GM21526 (cell line): ENCODE results near the gene ZBTB22.

Experiments used
- ATAC-seq: cut with Tn5 transposase; IDR thresholded peaks from one replicate; pipeline ENCODE4 v1.9.1; 2021; ENCODE audit warnings: moderate library complexity; ENCODE audit not compliant: unreplicated experiment, low FRiP score

ZBTB22 gene

DNA sequence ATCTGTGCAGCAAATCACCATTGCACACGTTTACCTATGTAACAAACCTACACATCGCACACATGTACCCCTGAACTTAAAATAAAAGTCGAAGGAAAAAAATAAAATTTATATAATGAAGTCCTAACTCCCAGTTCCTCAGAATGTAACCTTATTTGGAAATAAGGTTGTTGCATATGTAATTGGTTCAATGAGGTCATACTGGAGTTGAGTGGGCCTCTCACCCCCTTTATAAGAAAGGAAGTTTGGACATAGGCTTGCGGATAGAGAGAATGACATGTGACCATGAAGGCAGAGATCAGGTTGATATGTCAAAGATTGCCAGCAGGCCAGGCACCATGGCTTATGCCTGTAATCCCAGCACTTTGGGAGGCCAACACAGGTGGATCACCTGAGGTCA lies 16.1 kb upstream of the ZBTB22 start:
- ATAC-seq, result no peak

DNA sequence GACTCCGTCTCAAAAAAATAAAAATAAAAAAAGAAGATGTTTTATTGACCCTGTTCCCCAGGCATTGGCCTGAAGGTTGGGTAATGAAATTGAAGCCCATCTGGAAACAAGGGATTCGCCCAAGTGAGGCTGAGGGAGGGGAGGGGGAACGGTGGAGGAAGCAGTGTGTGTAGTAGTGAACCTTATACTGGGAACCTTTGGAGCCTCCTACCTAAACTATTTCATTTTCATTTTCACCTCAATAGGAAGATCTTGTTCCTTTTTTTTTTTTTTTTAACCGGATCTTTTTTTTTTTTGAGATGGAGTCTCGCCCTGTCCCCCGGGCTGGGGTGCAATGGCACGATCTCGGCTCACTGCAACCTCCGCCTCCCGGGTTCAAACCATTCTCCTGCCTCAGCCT lies 13.2 kb upstream of the ZBTB22 start:
- no peak for ATAC-seq

DNA sequence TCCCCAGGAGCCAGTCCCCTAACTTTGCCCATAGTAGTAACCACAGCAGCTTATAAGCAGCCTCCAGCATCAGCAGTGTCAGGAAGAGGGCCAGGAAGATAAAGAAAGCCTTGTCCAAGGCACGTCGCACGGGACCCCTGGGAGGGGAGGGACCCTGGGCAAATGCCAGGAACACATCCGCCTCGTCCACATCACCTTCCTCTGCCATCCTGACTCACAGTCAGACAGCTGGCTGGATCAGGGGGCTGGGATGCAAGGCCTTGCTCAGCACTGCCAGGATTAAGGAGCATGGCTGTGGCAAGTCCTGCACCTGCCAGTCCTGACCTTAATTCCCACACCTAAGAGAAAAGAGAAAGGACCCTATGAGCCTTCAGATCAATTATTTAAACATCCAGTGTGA lies 11.5 kb upstream of the ZBTB22 start:
- ATAC-seq, result no peak

- ATAC-seq, result no peak
Measured at GRCh38 chr6:33324125-33324524, 6.6 kb upstream of the ZBTB22 start.

DNA sequence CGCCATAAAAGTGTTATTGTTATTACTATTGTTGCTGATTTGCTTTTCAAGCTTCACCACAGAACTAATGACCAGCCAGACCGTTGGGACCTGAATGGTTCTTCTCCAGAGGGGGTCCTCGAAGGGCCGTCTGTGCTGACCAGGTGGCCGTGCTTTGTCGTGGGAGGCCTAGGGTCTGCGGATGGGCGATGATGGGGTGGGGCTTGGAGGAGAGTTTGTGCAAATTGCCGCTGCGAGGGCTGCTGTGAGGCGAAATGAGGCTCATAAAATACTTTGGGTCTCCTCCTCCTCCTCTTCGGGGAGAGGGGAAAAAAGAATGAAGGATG lies 6.0 kb upstream of the ZBTB22 start:
- no peak for ATAC-seq

- ATAC-seq, result no peak
Measured at GRCh38 chr6:33321227-33321626, 3.7 kb upstream of the ZBTB22 start.

GRCh38 chr6:33320315-33321181 lies 3.0 kb upstream of the ZBTB22 start:
- no peak for ATAC-seq

GRCh38 chr6:33319939-33320314 lies 2.4 kb upstream of the ZBTB22 start:
- no peak for ATAC-seq

GRCh38 chr6:33318426-33319073 lies 1.0 kb upstream of the ZBTB22 start:
- no peak for ATAC-seq

- no peak for ATAC-seq
Measured at GRCh38 chr6:33317419-33317668, 200 bp downstream of the ZBTB22 start.

GRCh38 chr6:33316603-33317418 lies 733 bp downstream of the ZBTB22 start:
- ATAC-seq, result no peak

GRCh38 chr6:33315793-33316602 lies 1.5 kb downstream of the ZBTB22 start:
- ATAC-seq, result no peak

GRCh38 chr6:33314943-33315792 lies 2.4 kb downstream of the ZBTB22 start:
- no peak for ATAC-seq

GRCh38 chr6:33314515-33314942 lies 3.0 kb downstream of the ZBTB22 start:
- ATAC-seq, result no peak

DNA sequence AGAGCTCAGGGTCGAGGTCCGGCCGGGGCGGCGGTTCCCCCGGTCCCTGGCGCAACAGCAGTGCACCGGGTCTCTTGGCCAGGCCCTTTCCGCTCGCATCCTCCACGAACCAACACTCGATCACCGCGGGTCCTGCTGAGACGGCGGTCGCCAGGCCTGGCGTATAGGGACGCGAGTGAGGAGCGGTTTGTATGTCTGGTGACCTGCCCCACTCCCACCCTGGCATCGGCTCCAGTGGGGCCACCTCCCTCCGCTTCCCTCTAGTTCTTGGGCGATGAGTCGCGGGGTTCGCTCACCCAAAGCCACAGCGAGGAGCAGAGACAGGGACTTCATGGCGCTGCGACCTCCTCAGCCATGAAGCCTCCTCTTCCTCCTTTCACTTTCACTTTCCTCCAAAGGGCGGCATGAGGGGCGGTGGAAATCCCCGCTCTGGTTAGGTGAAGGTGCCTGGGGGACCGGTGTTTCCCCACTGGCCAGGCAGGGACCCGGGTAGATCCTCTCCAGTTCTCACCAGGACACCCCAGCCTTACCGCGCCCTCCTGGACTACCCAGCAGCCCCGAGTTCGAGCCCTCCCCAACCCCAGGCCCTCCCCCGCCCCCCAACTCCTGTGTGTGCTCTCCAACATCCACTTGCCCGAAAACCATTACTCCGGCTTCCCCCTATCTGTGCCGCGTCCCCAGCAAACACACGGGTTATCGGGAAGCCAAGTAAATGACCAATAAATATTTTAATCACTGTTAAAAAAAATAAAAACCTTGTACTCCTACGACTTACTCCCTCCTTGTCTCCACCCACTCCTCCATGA lies 3.6 kb downstream of the ZBTB22 start, which contains the start of gene TAPBP:
Gene TAPBP, minus strand, starts transcription at position 370 of the 806 bp plus-strand sequence. Its CDS starts 37 bp downstream, at position 333.
- no peak for ATAC-seq

DNA sequence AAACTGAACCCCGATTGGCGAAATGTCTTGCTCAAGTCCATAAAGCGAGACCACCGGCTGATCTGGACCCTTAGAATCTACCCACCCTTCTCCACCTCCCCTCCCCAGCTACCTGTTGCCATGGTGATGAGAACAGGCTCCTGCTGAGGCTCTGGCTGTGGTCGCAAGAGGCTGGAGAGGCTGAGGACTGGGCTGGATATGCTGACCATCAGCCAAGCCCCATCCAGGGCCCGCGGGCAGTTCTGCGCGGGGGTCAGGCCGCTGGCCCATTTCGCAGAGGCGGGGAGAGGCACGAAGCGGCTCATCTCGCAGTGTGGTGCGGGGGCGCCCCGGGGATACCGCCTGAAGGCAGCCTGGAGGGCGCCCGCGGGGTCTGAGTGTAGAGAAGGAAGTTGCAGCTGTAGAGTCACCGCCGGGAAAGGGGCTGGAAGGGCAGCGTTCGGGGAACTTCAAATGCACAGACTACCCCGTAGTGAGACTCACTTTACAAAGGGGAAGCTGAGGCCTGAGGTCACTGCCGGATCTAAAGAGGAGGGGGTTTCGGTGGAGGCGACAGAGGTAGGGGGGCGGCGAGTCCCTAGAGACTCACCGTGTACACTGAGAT lies 4.3 kb downstream of the ZBTB22 start:
- no peak for ATAC-seq

DNA sequence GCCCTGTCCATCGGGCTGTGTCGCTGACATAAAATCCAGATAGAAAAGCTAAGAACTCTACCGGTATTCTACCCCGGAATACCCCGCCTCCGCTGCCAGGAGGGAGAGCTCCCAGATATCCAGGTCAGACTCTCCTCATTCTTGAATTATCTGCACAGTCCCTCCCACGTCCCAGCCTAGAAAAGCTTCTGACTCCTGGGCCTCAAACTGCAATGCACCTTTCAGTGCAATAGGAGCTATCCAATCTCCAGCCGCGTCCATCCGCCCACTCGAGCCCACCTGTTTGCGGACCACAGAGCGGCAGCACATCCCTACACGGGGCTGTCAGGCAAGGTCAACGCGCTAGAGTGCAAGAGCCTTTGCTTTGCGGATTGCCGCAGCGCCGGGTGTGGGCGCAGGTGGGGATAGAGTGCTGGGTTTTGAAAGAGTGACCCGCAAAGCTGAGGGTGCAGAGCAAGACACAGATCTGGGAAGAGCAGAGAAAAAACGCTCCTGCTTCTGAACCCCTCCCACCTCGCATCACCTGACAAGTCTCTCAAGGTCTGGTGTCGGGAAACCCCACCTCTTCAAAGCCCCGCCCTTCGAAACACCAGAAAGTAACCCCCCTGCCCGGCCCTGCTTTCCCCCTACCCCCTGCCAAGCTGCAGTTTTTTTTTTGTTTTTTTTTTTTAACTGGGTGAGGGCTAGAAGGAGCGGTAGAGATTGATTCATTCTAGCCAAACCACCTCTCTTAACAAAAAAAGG lies 5.0 kb downstream of the ZBTB22 start:
- no peak for ATAC-seq

DNA sequence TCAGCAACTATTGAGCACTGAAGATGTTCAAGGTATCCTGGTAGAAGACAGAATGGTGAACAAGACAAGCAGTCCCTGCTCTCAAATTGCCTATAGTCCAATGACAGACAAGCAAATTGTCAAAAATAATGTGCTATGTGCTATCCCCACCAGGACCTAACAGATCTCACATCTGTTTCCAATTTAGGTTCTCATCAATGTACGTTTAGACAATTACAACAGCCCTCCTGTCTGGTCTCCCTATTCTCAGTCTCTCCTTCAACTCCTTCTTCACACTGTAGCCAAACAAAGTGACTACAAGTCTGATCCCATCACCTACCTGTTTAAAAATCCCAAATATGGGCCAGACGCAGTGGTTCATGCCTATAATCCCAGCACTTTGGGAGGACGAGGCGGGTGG lies 11.2 kb downstream of the ZBTB22 start:
- ATAC-seq, result no peak
